ENCODE measurements around the gene KCNK17. TPM values are rescaled to one million over a fixed set of nuclear protein-coding genes. Genes with fewer than 3 reads are reported as not detected.
A peak's percentile ranks its signal among the peaks of the same experiment; 100 is the strongest.

The KCNK17 gene
- total RNA-seq, 2 experiments from 2014 or later: not detected

GRCh38 chr6:39303425-39304153 is 10.6 kb downstream of the KCNK17 start:
- H3K9me3 Mint-ChIP-seq: no peaks in the 10 kb centered on the region
- ATAC-seq (ENCODE audit: low read depth) (peak; percentile 12), DNase-seq (no peak)
- H3K4me1 Mint-ChIP-seq: peaks cover 7% of the 10 kb centered on the region
- H3K4me3 Mint-ChIP-seq: peak overlapping the region; percentile 71
- H3K27me3 Mint-ChIP-seq: no peaks in the 10 kb centered on the region
- H3K27ac Mint-ChIP-seq: no peak overlapping the region
- POLR2A ChIA-PET: interaction anchor here (1.0 to 1.7 kb wide), 2 partner anchors 75 to 137 kb away, joined by 5 to 7 read pairs; no protein-coding TSS in a partner anchor
- H3K36me3 Mint-ChIP-seq: no peaks in the 10 kb centered on the region

GRCh38 chr6:39302669-39303424 is 11.4 kb downstream of the KCNK17 start:
- peak overlapping the region; percentile 80 for H3K27ac Mint-ChIP-seq
- no peaks in the 10 kb centered on the region for H3K27me3 Mint-ChIP-seq
- H3K9me3 Mint-ChIP-seq: no peaks in the 10 kb centered on the region
- DNase-seq: peak; percentile 90
- POLR2A ChIA-PET: interaction anchor here (0.9 to 1.7 kb wide), 4 partner anchors 74 to 427 kb away, joined by 3 to 7 read pairs (median 4); no protein-coding TSS in a partner anchor
- H3K4me1 Mint-ChIP-seq: peaks cover 7% of the 10 kb centered on the region
- peak; percentile 99 for ATAC-seq (ENCODE audit: low read depth)
- H3K4me3 Mint-ChIP-seq: peak overlapping the region; percentile 71
- H3K36me3 Mint-ChIP-seq: no peaks in the 10 kb centered on the region

GRCh38 chr6:39302011-39302410 is 12.2 kb downstream of the KCNK17 start:
- no peaks in the 10 kb centered on the region for H3K27me3 Mint-ChIP-seq
- DNase-seq (no peak), ATAC-seq (ENCODE audit: low read depth) (no peak)
- no peak overlapping the region for H3K4me3 Mint-ChIP-seq
- no peak overlapping the region for H3K27ac Mint-ChIP-seq
- no peaks in the 10 kb centered on the region for H3K9me3 Mint-ChIP-seq
- H3K4me1 Mint-ChIP-seq: peaks cover 7% of the 10 kb centered on the region
- H3K36me3 Mint-ChIP-seq: no peaks in the 10 kb centered on the region
- POLR2A ChIA-PET: interaction anchor here (0.9 to 1.7 kb wide), 3 partner anchors 74 to 426 kb away, joined by 3 to 5 read pairs (median 3); no protein-coding TSS in a partner anchor

GRCh38 chr6:39301606-39302005 is 12.6 kb downstream of the KCNK17 start:
- Mint-ChIP-seq H3K4me3 (no peak overlapping the region), H3K36me3 (no peaks in the 10 kb centered on the region)
- POLR2A ChIA-PET: no interaction called here

GRCh38 chr6:39300739-39301138 is 13.5 kb downstream of the KCNK17 start:
- Mint-ChIP-seq H3K4me3 (no peak overlapping the region), H3K36me3 (no peaks in the 10 kb centered on the region), H3K27ac (no peak overlapping the region), H3K27me3 (no peaks in the 10 kb centered on the region), H3K4me1 (peaks cover 7% of the 10 kb centered on the region), H3K9me3 (no peaks in the 10 kb centered on the region)
- no peak for ATAC-seq (ENCODE audit: low read depth)
- no peak for DNase-seq
- POLR2A ChIA-PET: no interaction called here

More at GRCh38 chr6:39301606-39302005, 12.6 kb downstream of the KCNK17 start:
- Mint-ChIP-seq H3K27me3 (no peaks in the 10 kb centered on the region), H3K27ac (no peak overlapping the region), H3K9me3 (no peaks in the 10 kb centered on the region), H3K4me1 (peaks cover 7% of the 10 kb centered on the region)
- no peak for DNase-seq
- ATAC-seq (ENCODE audit: low read depth): no peak

- no peak for ATAC-seq (ENCODE audit: low read depth)
- Mint-ChIP-seq H3K27me3 (peaks cover 2% of the 10 kb centered on the region), H3K27ac (no peak overlapping the region), H3K9me3 (no peaks in the 10 kb centered on the region), H3K4me3 (no peak overlapping the region), H3K36me3 (no peaks in the 10 kb centered on the region), H3K4me1 (peaks cover 6% of the 10 kb centered on the region)
- POLR2A ChIA-PET: no interaction called here
- DNase-seq: no peak
These were observed 16.2 kb downstream of the KCNK17 start for GRCh38 chr6:39298061-39298460.

GRCh38 chr6:39296745-39297640 is 17.2 kb downstream of the KCNK17 start:
- H3K4me1 Mint-ChIP-seq: no peaks in the 10 kb centered on the region
- no peak for DNase-seq
- no peak for ATAC-seq (ENCODE audit: low read depth)
- no peak overlapping the region for H3K4me3 Mint-ChIP-seq
- H3K36me3 Mint-ChIP-seq: no peaks in the 10 kb centered on the region
- peaks cover 7% of the 10 kb centered on the region for H3K27me3 Mint-ChIP-seq
- no peaks in the 10 kb centered on the region for H3K9me3 Mint-ChIP-seq
- no peak overlapping the region for H3K27ac Mint-ChIP-seq
- POLR2A ChIA-PET: no interaction called here

GRCh38 chr6:39295611-39296011 is 18.6 kb downstream of the KCNK17 start:
- Mint-ChIP-seq H3K4me3 (no peak overlapping the region), H3K4me1 (no peaks in the 10 kb centered on the region), H3K36me3 (no peaks in the 10 kb centered on the region), H3K9me3 (no peaks in the 10 kb centered on the region), H3K27ac (no peak overlapping the region), H3K27me3 (peaks cover 12% of the 10 kb centered on the region)
- POLR2A ChIA-PET: no interaction called here
- ATAC-seq (ENCODE audit: low read depth) (no peak), DNase-seq (no peak)

GRCh38 chr6:39294899-39295298 is 19.3 kb downstream of the KCNK17 start:
- DNase-seq (no peak), ATAC-seq (ENCODE audit: low read depth) (no peak)
- Mint-ChIP-seq H3K36me3 (no peaks in the 10 kb centered on the region), H3K4me3 (no peak overlapping the region), H3K9me3 (no peaks in the 10 kb centered on the region), H3K27ac (no peak overlapping the region), H3K4me1 (no peaks in the 10 kb centered on the region), H3K27me3 (peaks cover 12% of the 10 kb centered on the region)
- POLR2A ChIA-PET: interaction anchor here (0.6 kb wide), 1 partner anchor 11 kb away, joined by 4 read pairs; no protein-coding TSS in a partner anchor

GRCh38 chr6:39294133-39294532 is 20.1 kb downstream of the KCNK17 start:
- ATAC-seq (ENCODE audit: low read depth) (no peak), DNase-seq (no peak)
- H3K9me3 Mint-ChIP-seq: no peaks in the 10 kb centered on the region
- no peak overlapping the region for H3K27ac Mint-ChIP-seq
- H3K27me3 Mint-ChIP-seq: peaks cover 12% of the 10 kb centered on the region
- POLR2A ChIA-PET: no interaction called here
- H3K4me1 Mint-ChIP-seq: peaks cover 6% of the 10 kb centered on the region
- H3K36me3 Mint-ChIP-seq: no peaks in the 10 kb centered on the region
- no peak overlapping the region for H3K4me3 Mint-ChIP-seq

- no peak for ATAC-seq (ENCODE audit: low read depth)
- no peaks in the 10 kb centered on the region for H3K9me3 Mint-ChIP-seq
These were observed 21.6 kb downstream of the KCNK17 start for GRCh38 chr6:39292637-39293036.

GRCh38 chr6:39289490-39289889 is 24.7 kb downstream of the KCNK17 start:
- H3K4me1 Mint-ChIP-seq: peaks cover 8% of the 10 kb centered on the region
- DNase-seq: no peak
- no peaks in the 10 kb centered on the region for H3K36me3 Mint-ChIP-seq
- H3K27ac Mint-ChIP-seq: no peak overlapping the region
- H3K4me3 Mint-ChIP-seq: no peak overlapping the region
- peaks cover 17% of the 10 kb centered on the region for H3K27me3 Mint-ChIP-seq
- no peaks in the 10 kb centered on the region for H3K9me3 Mint-ChIP-seq
- POLR2A ChIA-PET: no interaction called here
- ATAC-seq (ENCODE audit: low read depth): peak; percentile 36

More at GRCh38 chr6:39292637-39293036, 21.6 kb downstream of the KCNK17 start:
- DNase-seq: no peak
- Mint-ChIP-seq H3K27ac (no peak overlapping the region), H3K4me1 (peaks cover 8% of the 10 kb centered on the region), H3K27me3 (peaks cover 12% of the 10 kb centered on the region), H3K36me3 (no peaks in the 10 kb centered on the region), H3K4me3 (no peak overlapping the region)
- POLR2A ChIA-PET: no interaction called here

GRCh38 chr6:39287601-39288000 is 26.6 kb downstream of the KCNK17 start:
- H3K36me3 Mint-ChIP-seq: no peaks in the 10 kb centered on the region
- DNase-seq (no peak), ATAC-seq (ENCODE audit: low read depth) (no peak)
- H3K9me3 Mint-ChIP-seq: no peaks in the 10 kb centered on the region
- H3K27me3 Mint-ChIP-seq: peaks cover 15% of the 10 kb centered on the region
- POLR2A ChIA-PET: no interaction called here
- peaks cover 8% of the 10 kb centered on the region for H3K4me1 Mint-ChIP-seq
- H3K4me3 Mint-ChIP-seq: no peak overlapping the region
- no peak overlapping the region for H3K27ac Mint-ChIP-seq
